Upper lobe of left lung (tissue), 6 donors: ENCODE data around the gene ARHGAP23. TPM values are rescaled to one million over a fixed set of nuclear protein-coding genes. Genes with fewer than 3 reads are reported as not detected.
"Not testable (repeated sequence)": the region's sequence is repeated elsewhere in the genome, so short reads cannot be mapped to it uniquely, and the experiment has no call there.

Experiments
- ATAC-seq, 2 donors: fragments of 200-7000 bp; cut with Tn5 transposase; one replicate each; pipeline ENCODE4 v1.9.1; 2022; ENCODE audit warnings: mild to moderate bottlenecking in 2 of 2, moderate library complexity in 2 of 2; ENCODE audit not compliant: low FRiP score in 2 of 2
- DNase-seq, 2 donors: peaks; one replicate each; pipeline ENCODE4 v3.0.0-alpha.2; 2019 to 2020
- H3K27ac ChIP-seq, 4 donors: fragments of 200-600 bp; sonication (generic); one replicate each; pipeline ENCODE4 v1.5.1; 2016 to 2019
- H3K27me3 ChIP-seq, 4 donors: fragments of 200-600 bp; sonication (generic); one replicate each; pipeline ENCODE4 v1.5.1; 2017 to 2019
- H3K36me3 ChIP-seq, 4 donors: fragments of 200-600 bp; sonication (generic); one replicate each; pipeline ENCODE4 v1.5.1; 2016 to 2019
- H3K4me1 ChIP-seq, 4 donors: fragments of 200-600 bp; sonication (generic); one replicate each; pipeline ENCODE4 v1.5.1; 2018 to 2019
- H3K4me3 ChIP-seq, 4 donors: fragments of 200-600 bp; sonication (generic); one replicate each; pipeline ENCODE4 v1.5.1; 2017 to 2019; ENCODE audit warnings: mild to moderate bottlenecking in 2 of 4, moderate library complexity in 1 of 4
- H3K9me3 ChIP-seq, 4 donors: fragments of 200-600 bp; sonication (generic); one replicate each; pipeline ENCODE4 v1.5.1; 2018 to 2019
- CTCF ChIP-seq, 6 experiments: fragments of 450-650 bp in 4 of 6; fragments of 200-600 bp in 2 of 6; sonication (generic) in 2 of 6; IDR thresholded peaks; one replicate each; pipeline ENCODE4 v1.5.1; 2016 to 2019; ENCODE audit warnings: antibody characterized with exemption in 6 of 6
- EP300 ChIP-seq, 4 donors: sonication (generic); formaldehyde crosslinking; IDR thresholded peaks; one replicate each; pipeline ENCODE4 v1.5.1; 2017; ENCODE audit warnings: antibody characterized with exemption in 4 of 4, control low read depth in 2 of 4
- POLR2A ChIP-seq, 4 donors: fragments of 450-650 bp; IDR thresholded peaks; one replicate each; pipeline ENCODE4 v1.5.1; 2016 to 2017; ENCODE audit warnings: antibody characterized with exemption in 4 of 4, mild to moderate bottlenecking in 2 of 4
- POLR2AphosphoS5 ChIP-seq, 2 donors: sonication (generic); formaldehyde crosslinking; IDR thresholded peaks; one replicate each; pipeline ENCODE4 v1.5.1; 2017; ENCODE audit warnings: antibody characterized with exemption in 2 of 2
- WGBS, 2 donors: methylation state at CpG; one replicate each; pipeline ENCODE4 v1.1.5; 2017 to 2018; 5-methylcytosine and 5-hydroxymethylcytosine counted together
- total RNA-seq, 6 donors: library from RNA; depleted of rRNA in 4 of 6; stranded (reverse); fragments of >200 nt in 4 of 6; gene quantifications; one replicate each; pipeline versions ENCODE4 v1.1.0 to v1.2.1, GENCODE V29; 2016 to 2021
- donor health status: DM: no; HTN: no; CAD: no; lungs with moderate emphysema.
- donor health status: DM: no; HTN: yes; CAD: no; lungs with severe emphysema.

The ARHGAP23 gene
- total RNA-seq, 6 donors from 2014 or later = 30.4 to 104 (median 70.1) TPM

- ATAC-seq (peak in 1 of 2 donors; percentile 62), DNase-seq (peak in 1 of 2 donors; percentile 90)
- H3K27me3 ChIP-seq, H3K9me3 ChIP-seq, H3K4me3 ChIP-seq, H3K27ac ChIP-seq, H3K4me1 ChIP-seq: not testable (repeated sequence)
- TF ChIP-seq CTCF (IDR thresholded peaks at IDR 0.05) = peak in 3 of 6 experiments; percentile 52 to 64 (median 55)
- peaks cover 0 to 80% (median 24%) of the 10 kb centered on the region in 4 donors for H3K36me3 ChIP-seq
- 44% methylated on average over 11 of the region's 14 CpGs; no CpG with 5 or more reads in 1 of the 2 donors for WGBS, 2 donors
Measured at GRCh38 chr17:38492067-38493040, 64.1 kb downstream of the ARHGAP23 start.

GRCh38 chr17:38494152-38494551 lies 65.9 kb downstream of the ARHGAP23 start:
- H3K4me3 ChIP-seq, H3K4me1 ChIP-seq, H3K9me3 ChIP-seq, H3K27me3 ChIP-seq, H3K27ac ChIP-seq, ATAC-seq, DNase-seq: not testable (repeated sequence)
- peaks cover 0 to 85% (median 37%) of the 10 kb centered on the region in 4 donors for H3K36me3 ChIP-seq
- 91 to 94% methylated on average over 16 of the region's 16 CpGs for WGBS, 2 donors

GRCh38 chr17:38497656-38498055 lies 69.4 kb downstream of the ARHGAP23 start:
- not testable (repeated sequence) for H3K27ac ChIP-seq, ATAC-seq, H3K9me3 ChIP-seq, H3K27me3 ChIP-seq, H3K4me1 ChIP-seq, DNase-seq, H3K4me3 ChIP-seq
- H3K36me3 ChIP-seq = peaks cover 0 to 81% (median 32%) of the 10 kb centered on the region in 4 donors
- WGBS, 2 donors = 90% methylated on average over 10 of the region's 10 CpGs

- ATAC-seq (no peak), DNase-seq (peak in 1 of 2 donors; percentile 72)
- Histone ChIP-seq H3K36me3 (peaks cover 0 to 81% (median 35%) of the 10 kb centered on the region in 4 donors), H3K27ac (no peak overlapping the region), H3K27me3 (no peaks in the 10 kb centered on the region), H3K4me1 (no peaks in the 10 kb centered on the region), H3K4me3 (no peak overlapping the region), H3K9me3 (no peaks in the 10 kb centered on the region)
- TF ChIP-seq POLR2A (IDR thresholded peaks at IDR 0.05) (no peak), POLR2AphosphoS5 (IDR thresholded peaks at IDR 0.05) (no peak), EP300 (IDR thresholded peaks at IDR 0.05) (no peak), CTCF (IDR thresholded peaks at IDR 0.05) (no peak)
- WGBS, 2 donors = 87 to 96% methylated on average over 7 to 12 of the region's 14 CpGs
Measured at GRCh38 chr17:38498353-38498752, 70.1 kb downstream of the ARHGAP23 start.

GRCh38 chr17:38499230-38499629 lies 71.0 kb downstream of the ARHGAP23 start:
- H3K4me3 ChIP-seq, H3K27ac ChIP-seq, H3K9me3 ChIP-seq, ATAC-seq, DNase-seq, H3K27me3 ChIP-seq, H3K4me1 ChIP-seq: not testable (repeated sequence)
- H3K36me3 ChIP-seq = peaks cover 0 to 81% (median 36%) of the 10 kb centered on the region in 4 donors
- WGBS, 2 donors = 90 to 91% methylated on average over 9 to 10 of the region's 10 CpGs

- not testable (repeated sequence) for ATAC-seq, H3K4me3 ChIP-seq, H3K9me3 ChIP-seq, H3K4me1 ChIP-seq, H3K27me3 ChIP-seq, DNase-seq, H3K27ac ChIP-seq
- 94 to 95% methylated on average over 2 of the region's 2 CpGs for WGBS, 2 donors
- peaks cover 0 to 85% (median 47%) of the 10 kb centered on the region in 4 donors for H3K36me3 ChIP-seq
Measured at GRCh38 chr17:38501718-38502117, 73.5 kb downstream of the ARHGAP23 start.

GRCh38 chr17:38503286-38503913 lies 75.1 kb downstream of the ARHGAP23 start:
- 91 to 93% methylated on average over 11 to 15 of the region's 15 CpGs for WGBS, 2 donors
- not testable (repeated sequence) for ATAC-seq, H3K27me3 ChIP-seq, H3K9me3 ChIP-seq, H3K4me3 ChIP-seq, DNase-seq, H3K27ac ChIP-seq, H3K4me1 ChIP-seq
- peaks cover 0 to 87% (median 41%) of the 10 kb centered on the region in 4 donors for H3K36me3 ChIP-seq
